HG03060 (cell line): Measurements from ENCODE around the gene RBP7.
"Not testable (repeated sequence)": the region's sequence is repeated elsewhere in the genome, so short reads cannot be mapped to it uniquely, and the experiment has no call there.

Experiments
- ATAC-seq: cut with Tn5 transposase; IDR thresholded peaks from one replicate; pipeline ENCODE4 v1.9.1; 2021; ENCODE audit warnings: low read depth, moderate number of reproducible peaks; ENCODE audit not compliant: unreplicated experiment

Gene RBP7

DNA sequence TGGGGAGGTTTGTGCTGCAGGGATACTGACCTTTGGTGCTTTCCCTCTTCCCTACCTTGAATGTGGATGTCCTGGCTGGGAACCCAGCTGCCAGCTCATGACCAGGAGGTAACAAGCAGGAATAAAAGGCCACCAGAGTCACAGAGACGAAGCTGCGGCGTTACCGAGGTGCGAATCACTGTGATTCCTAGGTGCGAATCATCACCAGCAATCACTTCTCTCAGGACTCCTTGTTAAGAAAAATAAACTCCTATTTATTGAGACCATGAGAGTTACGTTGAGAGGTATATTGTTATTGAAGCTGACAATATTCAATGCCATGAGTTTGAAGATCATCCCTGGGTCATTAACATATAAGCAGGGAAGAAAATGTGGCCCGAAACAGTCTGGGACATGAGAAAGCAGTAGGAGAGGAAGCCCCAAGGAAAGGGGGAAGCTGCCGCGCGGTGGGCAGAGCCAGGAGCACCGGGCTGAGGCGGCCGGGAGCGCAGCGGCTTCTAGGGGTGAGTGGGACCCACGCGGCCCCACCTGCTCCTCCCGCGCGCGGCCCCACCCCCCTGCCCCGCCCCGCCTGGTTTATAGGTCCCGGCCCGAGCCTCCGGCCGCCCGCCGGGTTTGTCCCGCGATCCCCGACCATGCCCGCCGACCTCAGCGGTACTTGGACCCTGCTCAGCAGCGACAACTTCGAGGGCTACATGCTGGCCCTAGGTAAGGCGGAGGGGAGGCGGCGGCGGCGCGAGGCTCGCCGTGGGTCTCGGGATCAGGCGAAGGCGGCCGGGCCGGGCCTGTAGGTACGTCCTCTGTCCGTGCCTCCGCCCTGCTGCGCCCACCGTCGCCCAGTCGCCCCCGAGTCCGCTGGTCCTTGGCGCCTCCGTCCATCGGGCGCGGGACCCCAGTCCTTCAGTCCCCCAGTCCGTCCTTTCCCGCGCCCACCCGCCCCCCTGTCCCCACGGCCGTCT, at the start of gene RBP7:
Gene RBP7, plus strand, starts transcription at position 605 of the 959 bp plus-strand sequence. Its CDS starts 31 bp downstream, at position 636.
- ATAC-seq: no peak

- no peak for ATAC-seq
Observed at GRCh38 chr1:9957726-9958125, 39.3 kb upstream of the RBP7 start.

DNA sequence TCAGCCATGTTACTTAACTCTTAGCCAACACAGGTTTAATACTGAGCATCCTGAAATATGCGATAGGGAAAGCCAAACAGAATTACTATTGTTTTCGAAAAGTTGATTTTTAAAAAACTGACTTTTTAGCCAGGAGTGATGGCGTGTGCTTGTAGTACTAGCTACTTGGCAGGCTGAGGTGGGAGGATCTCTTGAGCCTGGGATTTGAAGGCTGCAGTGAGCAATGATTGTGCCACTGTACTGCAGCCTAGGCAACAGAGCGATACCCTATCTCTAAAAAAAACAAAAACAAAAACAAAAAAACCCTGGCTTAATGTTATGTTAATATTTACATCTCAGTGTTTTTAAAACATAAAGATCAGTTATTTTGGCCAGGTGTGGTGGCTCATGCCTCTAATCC, 37.0 kb upstream of the RBP7 start:
- no peak for ATAC-seq

- no peak for ATAC-seq
Observed at GRCh38 chr1:9960706-9961562, 36.1 kb upstream of the RBP7 start.

DNA sequence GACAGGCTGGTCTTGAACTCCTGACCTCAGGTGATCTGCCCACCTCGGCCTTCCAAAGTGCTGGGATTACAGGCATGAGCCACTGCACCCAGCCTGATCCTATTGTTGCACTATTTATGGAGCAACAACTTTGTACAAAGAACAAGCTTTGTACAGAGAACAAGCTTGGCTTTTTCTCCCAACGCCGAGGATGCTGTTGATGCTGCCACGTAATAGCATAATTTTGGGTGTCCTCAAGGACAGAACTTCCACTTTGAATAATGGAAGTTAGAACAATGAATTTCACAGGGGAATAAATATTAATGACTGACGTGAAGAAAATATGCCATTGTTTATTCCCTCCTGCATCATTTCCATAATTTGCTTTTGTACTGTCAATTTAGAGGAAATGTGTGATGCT, 12.8 kb upstream of the RBP7 start:
- no peak for ATAC-seq

DNA sequence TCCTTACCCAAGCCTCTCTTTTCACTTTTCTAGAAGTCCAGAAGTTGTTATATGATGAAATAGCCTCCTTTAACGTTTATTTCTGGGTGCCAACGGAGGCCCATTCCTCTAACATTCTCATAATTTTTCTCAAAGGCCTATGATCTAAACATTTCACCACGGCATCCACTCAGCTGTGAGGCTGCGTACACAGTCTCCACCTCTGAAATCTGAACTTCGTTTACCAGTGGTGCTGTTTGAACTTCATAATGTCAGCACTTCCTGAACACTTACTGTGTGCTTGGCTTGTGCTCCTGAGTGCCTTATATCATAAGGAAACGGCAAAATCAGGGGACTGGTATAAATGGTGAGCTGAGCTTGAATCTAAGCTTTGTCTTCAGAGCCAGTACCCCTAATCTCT, 12.0 kb upstream of the RBP7 start:
- no peak for ATAC-seq

DNA sequence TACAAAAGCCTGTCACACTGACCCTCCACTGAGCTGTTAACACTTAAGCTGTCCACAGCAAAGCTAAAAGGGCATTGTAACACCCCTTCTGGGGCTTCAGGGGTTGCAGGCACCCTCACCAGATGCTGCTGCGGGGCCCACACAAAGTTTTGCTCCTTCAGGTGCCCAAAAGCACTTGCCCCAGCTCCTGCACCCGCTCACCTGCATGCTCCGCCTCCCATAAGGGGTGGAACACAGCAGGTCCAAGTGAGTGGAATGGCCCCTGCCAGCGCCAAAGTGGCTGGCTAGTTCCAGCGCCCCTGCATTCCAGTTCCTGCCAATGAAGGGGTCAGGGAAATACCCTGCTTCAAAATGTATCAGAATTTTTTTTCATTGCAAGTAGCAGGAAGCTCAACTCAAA, 7.3 kb upstream of the RBP7 start:
- no peak for ATAC-seq

- no peak for ATAC-seq
Observed at GRCh38 chr1:9990944-9991343, 6.1 kb upstream of the RBP7 start.

DNA sequence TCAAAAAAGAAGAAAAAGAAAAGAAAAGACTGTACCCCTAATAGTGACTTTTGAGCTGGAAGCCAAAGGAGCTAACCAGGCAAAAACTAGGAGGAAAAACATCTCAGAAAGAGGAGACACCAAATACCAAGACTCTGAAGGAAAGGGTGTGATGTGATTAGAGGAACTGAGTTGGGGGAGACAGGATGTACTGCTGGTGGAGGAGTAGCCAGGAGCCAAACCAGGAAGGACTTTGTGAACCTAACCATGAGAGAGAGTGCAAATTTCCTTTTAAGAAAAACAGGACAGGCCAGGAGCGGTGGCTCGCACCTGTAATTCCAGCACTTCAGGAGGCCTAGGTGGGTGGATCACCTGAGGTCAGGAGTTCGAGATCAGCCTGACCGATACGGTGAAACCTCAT, 4.1 kb upstream of the RBP7 start:
- no peak for ATAC-seq

- no peak for ATAC-seq
Observed at GRCh38 chr1:9993561-9994075, 3.4 kb upstream of the RBP7 start.

DNA sequence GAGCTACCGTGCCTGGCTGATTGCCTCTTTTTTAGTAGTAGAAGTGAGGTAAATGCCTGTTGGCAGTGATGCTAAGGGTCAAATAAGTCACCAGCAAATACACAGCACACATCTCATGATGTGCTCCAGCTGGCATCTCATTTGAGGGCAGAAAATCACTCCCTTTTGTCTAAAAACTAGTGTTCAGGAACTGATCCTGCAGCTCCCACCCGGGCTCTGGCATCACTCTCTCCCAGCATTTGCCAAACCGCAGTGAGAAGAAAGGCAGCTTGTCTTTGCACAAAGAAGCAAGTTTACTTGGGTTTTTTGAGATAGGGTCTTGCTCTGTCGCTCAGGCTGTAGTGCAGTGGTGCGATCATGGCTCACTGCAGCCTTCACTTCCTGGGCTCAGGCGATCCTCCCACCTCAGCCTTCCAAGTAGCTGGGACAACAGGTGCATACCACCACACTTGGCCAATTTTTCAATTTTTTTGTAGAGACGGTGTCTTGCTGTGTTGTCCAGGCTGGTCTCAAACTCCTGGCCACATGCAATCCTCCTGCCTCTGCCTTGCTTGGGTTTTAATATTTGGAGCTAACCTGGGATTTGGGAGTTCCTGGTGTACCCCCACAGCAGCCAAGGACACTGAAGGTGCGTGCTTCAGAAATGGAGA, 4.1 kb downstream of the RBP7 start:
- ATAC-seq: no peak

- ATAC-seq: not testable (repeated sequence)
Observed at GRCh38 chr1:10005248-10005647, 8.2 kb downstream of the RBP7 start.

GRCh38 chr1:10007169-10007568, 10.1 kb downstream of the RBP7 start:
- no peak for ATAC-seq

DNA sequence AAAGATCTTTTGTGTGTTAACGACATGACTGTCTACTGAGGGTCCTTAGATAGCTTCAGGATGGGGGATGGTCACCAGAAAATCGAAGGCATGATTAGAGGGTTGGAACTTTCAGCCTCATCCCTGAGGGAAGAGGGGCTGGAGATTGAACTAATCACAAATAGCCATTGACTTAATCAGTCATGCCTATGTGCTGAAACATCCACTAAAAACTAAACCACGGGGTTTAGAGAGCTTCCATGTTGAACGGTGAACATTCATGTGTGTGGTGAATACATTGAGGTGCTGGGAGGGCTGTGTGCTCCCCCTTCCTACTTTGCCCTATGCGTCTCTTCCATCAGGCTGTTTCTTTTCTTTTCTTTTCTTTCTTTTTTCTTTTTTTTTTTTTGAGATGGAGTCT, 17.0 kb downstream of the RBP7 start:
- no peak for ATAC-seq

- no peak for ATAC-seq
Observed at GRCh38 chr1:10019561-10019960, 22.5 kb downstream of the RBP7 start.

DNA sequence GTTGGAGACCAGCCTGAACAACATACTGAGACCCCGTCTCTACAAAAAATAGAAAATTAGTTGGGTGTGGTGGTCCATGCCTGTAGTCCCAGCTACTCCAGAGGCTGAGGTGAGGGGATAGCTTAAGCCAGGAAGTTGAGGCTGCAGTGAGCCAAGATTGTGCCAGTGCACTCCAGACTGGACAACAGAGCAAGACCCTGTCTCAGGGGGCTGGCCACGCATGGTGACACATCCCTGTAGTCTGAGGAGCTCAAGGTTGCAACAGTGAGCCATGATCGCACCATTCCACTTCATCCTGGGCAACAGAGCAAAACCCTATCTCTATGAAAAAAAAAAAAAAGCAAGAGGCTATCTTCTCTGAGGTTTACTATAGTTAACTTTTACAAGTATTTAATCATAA, 23.1 kb downstream of the RBP7 start:
- no peak for ATAC-seq

- not testable (repeated sequence) for ATAC-seq
Observed at GRCh38 chr1:10020678-10021077, 23.6 kb downstream of the RBP7 start.

DNA sequence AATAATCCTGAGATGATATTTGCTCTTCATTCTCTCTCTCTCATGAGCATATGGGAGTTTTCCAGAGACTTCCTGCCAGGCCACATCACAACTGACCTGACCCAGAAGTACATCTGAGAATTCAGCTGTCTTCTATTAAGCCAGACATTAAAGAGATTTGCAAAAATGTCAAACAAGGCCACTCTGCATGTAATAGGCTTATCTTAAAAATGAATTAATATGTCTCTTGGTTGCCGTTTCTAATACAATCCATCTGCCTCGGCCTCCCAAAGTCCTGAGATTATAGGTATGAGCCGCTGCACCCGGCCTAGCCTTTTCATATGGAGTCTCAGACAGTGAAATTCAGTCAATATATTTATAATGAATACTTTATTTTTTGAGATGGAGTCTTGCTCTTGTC, 25.0 kb downstream of the RBP7 start:
- not testable (repeated sequence) for ATAC-seq

GRCh38 chr1:10022656-10023055, 25.6 kb downstream of the RBP7 start:
- no peak for ATAC-seq

DNA sequence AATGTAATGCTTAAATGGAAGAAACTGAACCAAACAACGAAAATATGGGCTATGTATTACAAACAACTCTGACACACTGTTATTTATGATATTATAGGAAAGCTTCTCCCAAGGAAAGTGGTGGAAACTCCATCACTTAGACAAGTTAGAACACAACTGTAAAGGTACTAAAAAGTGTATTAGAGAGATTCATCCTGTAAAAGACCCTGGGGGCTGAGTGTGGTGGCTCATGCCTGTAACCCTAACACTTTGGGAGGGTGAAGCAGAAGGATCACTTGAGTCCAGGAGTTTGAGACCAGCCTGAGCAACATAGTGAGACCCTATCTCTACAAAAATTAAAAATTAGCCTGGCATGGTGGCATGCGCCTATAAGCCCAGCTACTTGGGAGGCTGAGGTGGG, 28.3 kb downstream of the RBP7 start:
- no peak for ATAC-seq

DNA sequence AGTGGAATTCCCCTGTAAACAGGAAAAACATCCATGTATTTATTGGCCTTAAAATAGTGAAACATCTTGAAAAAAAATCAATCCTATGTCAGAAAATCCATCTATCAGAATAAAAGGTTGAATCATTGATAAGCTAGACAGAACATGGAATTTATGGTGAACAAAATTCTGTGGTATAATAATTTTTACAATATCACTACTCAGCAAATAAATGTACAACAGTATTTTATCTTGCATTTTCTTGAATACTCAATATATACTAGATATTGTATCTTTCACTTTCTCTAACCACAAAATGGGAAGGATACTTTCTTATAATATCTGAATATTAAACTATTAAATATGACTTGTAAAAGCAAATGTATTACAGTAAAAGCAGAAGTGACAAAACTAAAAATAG, 30.0 kb downstream of the RBP7 start:
- ATAC-seq: no peak
